ACHN (cell line): ENCODE data around the gene STK4.
A peak's percentile ranks its signal among the peaks of the same experiment; 100 is the strongest.
"Not testable (repeated sequence)": the region's sequence is repeated elsewhere in the genome, so short reads cannot be mapped to it uniquely, and the experiment has no call there.

Experiments used
- DNase-seq: peaks from one replicate; pipeline ENCODE4 v3.0.0-alpha.2; 2015
- in situ Hi-C: cut with HindIII; loops from 2 replicates; pipeline ENCODE4 v1.10.0; 2017; ENCODE audit warnings: low sequenced_read_pairs, low pct_ligation_motif_present, low pct_unique_long_range_greater_than_20kb

The STK4 gene

DNA sequence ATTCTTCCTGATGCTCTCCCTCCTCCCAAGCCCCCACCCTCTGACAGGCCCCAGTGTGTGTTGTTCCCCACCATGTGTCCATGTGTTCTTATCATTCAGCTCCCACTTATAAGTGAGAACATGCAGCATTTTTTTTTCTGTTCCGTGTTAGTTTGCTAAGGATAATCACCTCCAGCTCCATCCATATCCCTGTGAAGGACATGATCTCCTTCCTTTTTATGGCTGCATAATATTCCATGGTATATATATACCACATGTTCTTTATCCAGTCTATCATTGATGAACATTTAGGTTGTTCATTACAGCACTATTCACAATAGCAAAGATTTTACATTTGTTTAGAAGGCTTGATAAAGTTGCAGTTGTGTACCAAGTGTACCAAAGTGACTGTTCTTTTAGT is 76.7 kb downstream of the STK4 start:
- no peak for DNase-seq
- in situ Hi-C loops: no loop called here

GRCh38 chr20:45044084-45044573 is 77.8 kb downstream of the STK4 start:
- in situ Hi-C loops: no loop called here
- DNase-seq: peak; percentile 79

DNA sequence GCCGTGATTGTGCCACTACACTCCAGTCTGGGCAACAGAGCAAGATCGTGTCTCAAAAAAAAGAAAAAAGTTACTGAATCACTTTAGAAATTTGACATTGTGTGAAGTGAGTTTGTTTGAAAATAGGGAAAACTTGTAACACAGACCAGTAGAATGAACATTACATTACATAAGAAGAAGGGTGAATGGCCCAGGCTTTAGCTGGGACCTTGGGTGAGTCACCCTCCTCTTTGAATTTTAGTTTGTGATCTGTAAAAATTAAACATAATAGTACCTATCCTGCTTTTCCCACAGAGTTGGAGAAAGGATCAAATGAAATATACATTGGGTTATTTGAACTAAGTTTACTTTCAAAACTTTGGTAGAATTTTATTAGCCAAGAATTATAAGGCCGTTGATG is 78.3 kb downstream of the STK4 start:
- in situ Hi-C loops: no loop called here

GRCh38 chr20:45047581-45048119 is 81.3 kb downstream of the STK4 start:
- no peak for DNase-seq
- in situ Hi-C loops: no loop called here

More for the DNA sequence above, 78.3 kb downstream of the STK4 start:
- DNase-seq: no peak

DNA sequence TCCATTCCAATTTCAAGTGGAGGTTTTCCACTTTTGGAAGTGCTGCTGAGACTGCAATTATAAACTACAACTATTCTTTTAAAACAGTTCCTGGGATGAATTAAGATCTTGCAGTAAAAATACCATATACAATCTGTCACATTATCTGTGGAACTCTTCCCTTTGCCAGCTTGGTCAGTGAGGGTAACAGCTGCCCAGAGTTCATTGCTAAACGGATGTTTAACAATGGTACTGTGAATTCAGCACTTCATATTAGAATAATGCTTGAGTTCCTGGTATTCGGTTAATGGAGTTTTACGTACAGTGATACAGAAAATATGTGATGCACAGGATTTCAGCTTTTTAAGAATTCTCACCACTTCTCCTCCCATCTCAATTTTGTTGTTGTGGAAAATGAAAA is 83.1 kb downstream of the STK4 start:
- DNase-seq: no peak
- in situ Hi-C loops: no loop called here

- no peak for DNase-seq
- in situ Hi-C loops: no loop called here
Measured at GRCh38 chr20:45049904-45050471, 83.7 kb downstream of the STK4 start.

DNA sequence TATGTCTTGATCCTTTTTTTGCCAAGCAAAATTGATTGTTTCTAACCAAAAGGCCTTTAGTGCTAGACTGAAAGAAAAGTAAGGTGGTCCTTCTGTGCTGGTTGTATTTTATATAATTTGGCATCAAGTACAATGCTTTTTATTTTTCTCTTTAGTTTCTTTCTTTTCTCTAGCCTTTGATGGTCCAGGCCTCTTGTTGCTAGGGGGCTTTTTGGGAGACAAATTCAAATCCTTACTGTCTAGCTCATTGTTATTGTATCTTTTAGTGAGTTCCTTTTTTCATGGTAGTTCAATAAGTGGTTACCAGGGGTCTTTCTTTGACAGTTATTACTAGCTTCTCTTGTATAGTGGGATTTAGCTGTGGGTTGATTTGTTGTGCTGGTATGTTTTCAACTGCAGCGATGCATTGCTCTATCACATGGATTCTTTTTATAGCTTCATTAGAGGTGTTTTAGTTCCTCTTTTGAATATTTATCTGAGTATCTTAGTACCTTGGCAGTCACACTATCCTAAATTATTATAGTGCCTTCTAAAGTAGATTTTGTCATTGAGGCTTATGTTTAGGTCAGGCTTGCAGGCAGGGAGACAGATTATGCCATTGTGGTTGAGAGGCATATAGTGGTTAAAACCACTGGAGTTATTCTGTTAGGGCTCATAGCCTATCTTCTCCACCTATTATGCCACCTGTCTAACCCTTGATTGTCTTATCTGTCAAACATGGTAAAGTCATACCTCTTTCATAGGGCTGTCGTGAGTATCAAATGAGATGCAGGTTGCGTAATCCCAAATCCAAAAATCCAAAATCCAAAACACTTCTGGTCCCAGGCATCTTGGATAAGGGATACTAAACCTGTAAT is 85.1 kb downstream of the STK4 start:
- no peak for DNase-seq
- in situ Hi-C loops: no loop called here

DNA sequence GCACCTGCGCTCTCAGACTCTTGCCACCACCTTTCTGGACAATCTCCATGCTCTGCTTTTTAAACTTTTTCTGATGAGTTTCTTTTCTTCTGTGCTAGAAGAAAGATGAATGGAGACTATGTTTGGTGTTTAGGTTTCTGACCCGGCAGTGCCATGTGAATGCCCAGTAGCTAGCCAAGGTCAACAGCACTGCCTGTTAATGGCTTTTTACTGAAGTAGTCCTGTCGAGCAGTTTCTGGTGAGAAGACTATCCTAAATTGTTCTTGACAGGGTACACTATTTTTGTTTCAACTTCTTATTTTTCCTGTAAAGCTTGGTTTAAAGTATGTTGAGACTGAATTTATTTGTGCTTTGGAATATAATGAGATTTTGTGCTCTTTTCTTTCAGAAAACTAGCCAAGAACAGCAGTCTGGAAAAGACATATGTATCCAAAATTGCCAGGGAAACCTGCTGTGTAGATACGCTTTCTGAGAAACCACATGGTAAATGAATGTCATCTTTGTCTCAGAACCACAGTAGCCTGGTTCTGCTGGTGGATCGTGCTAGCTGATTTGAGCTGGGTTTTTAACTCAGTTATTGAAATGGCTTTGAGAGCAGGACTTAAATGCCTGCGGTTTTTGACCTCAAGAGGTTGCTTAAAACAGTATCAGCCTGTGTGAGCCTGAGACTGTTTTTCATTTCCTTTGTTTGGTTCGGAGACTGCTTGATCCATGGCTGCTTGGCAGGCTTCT is 86.6 kb downstream of the STK4 start:
- no peak for DNase-seq
- in situ Hi-C loops: no loop called here

GRCh38 chr20:45053430-45054351 is 87.4 kb downstream of the STK4 start:
- in situ Hi-C loops: no loop called here

DNA sequence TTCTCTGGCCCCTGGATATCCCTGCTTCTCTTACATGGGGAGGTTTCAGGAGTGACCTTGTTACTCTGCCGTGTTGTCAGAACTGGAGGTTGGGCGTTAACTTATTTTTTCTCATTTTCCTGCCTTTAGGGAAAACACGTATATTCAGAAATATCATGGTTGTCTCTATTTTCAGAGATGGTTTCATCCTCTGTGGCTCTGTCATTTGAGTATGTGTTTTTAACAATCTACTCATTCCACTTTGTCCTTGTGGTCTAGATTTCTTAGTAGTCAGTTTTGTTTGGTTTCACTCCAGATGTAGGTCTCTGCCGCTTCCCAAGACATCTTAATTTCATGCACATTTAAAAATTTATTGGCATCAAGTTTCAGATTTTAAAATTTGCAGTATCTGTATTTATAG is 88.7 kb downstream of the STK4 start:
- in situ Hi-C loops: no loop called here
- no peak for DNase-seq

More at GRCh38 chr20:45053430-45054351, 87.4 kb downstream of the STK4 start:
- no peak for DNase-seq

DNA sequence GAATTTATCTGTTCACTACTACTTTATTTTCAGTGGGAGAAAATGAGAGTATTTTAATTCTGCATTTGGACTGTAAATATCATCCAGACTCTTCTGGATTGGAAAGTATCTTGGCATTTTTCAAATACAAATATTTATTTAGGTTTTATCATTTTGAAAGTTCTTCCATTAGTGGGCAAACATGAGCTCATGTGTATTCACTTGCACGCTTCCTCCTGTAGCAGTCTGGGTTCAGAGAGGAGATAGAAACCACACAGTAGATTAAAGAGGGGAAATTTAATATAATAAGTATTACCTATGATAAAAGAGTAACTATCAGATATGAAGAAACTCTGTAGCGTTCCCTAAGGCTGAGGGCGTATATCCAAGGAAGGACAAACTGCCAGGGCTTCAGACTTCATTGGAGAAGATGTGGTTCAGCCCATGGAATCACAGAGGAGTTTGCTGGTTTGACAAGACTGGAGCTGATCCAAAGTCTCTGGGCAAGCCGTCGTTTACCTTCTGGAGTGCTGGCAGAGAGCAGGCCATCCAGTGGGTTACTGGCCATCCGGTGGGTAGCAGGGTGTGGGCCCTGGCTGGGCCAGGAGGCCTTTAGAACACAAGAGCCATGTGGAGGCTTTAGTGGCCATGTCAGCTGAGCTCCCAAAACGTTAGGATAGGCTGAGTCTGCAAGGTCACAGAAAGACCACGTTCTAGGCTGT is 90.3 kb downstream of the STK4 start:
- DNase-seq: no peak
- in situ Hi-C loops: no loop called here

DNA sequence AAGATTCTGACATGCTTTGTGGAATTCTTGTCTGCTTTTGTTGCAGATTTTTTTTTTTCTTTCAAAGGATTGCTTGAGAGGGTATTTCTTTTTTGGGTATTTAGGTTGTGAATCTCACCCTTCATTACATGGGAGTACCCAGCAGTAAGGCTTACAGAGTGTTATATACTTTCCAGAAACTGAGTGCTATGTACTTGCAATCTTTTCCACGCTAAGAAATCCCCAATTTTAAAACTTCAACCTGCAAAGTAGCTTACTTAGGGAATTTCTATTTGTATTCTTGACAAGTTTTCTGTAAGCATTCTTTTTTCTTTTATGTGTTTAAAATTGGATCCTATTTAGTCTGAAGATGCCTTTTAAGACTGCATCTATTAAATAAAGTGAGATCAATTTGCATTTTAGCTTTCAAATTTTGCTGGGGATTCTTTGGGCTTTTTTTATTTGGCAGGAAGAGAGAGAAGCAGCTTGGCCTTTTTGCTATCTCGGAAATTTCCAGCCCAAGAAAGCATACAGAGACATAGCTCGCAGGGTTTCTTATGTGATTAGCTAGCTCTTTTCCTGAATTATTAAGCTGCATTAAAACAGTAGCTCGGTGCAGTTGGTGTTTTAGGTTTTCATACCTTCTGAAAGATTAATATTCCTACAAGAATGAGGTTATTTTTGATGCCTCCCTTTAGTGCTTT is 92.0 kb downstream of the STK4 start:
- in situ Hi-C loops: no loop called here

DNA sequence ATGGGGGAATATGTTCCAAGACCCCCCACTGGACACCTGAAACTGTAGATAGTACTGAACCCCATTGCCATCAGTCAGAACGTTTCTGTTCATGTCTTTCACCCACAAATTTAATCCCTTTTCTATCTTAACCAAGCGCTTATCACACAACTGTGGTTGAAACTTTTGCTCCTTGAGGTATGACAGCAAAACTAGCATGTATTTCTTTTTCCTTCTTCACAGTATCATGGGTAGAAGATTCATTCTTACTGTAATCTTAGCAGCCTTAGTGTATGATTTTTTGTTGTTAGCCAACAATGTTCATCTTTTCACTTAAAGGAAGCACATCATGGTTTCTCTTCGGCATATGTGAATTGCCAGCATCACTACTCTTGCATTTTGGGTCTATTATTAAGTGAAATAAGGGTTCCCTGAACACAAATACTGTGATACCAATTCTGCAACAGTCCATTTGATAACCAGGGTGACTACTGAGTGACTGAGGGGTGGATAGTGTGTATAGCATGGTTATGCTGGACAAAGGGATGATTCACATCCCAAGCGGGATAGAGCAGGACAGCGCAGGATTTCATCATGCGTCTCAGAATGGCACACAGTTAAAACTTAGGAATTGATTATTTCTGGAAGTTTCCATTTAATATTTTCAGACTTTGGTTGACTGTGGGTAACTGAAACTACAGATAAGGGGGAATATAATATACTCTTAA is 92.9 kb downstream of the STK4 start:
- DNase-seq: no peak
- in situ Hi-C loops: no loop called here

More for the DNA sequence above, 92.0 kb downstream of the STK4 start:
- DNase-seq: no peak

DNA sequence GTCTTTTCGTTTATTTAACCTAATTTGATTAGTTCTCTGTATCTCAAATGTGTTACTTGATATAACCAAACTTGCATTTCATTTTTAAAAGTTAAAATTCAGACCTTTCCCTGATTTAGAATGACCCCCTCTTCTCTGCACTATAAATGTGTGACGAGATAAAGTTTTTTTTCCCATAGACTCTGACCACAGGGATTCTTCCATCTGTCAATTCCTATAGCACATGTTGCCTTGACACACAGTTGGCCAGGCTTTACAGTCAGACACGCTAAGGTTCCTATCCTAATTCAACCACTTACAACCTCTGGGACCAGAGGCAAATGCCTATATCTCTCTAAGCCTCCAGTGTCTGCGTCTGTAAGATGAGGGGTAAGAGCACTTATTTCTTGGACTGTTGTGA is 94.0 kb downstream of the STK4 start:
- no peak for DNase-seq
- in situ Hi-C loops: no loop called here

DNA sequence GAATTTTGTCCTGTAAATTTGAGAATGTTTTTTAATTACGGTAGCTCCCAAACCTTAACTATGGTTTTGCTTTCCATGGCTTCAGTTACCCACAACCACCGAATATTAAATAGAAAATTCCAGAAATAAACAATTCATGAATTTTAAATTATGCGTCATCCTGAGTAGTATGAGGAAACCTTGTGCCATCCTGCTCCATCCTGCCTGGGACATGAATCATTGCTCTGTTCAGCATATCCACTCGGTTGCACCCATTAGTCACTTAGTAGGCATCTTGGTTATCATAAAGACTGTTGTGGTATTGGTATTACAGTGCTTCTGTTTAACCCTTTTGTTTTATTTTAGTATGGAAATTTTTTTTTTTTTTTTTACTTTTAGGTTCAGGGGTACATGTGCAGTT is 94.9 kb downstream of the STK4 start:
- peak; percentile 76 for DNase-seq
- in situ Hi-C loops: no loop called here

DNA sequence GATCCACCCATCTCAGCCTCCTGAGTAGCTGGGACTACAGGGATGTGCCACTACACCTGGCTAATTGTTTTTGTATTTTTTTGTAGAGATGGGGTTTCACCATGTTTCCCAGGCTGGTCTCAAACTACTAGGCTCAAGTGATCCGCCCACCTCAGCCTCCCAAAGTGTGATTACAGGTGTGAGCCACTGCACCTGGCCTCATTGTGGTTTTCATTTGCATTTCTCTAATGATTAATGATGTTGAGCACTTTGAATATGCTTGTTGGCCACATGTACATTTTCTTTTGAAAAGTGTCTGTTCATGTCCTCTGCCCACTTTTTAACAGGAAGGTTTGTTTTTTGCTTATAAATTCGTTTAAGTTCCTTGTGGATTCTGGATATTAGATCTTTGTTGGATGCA is 96.8 kb downstream of the STK4 start:
- in situ Hi-C loops, DNase-seq: not testable (repeated sequence)

GRCh38 chr20:45064812-45065211 is 98.5 kb downstream of the STK4 start:
- DNase-seq: no peak
- in situ Hi-C loops: no loop called here
